Tibial nerve (tissue), 4 donors: ENCODE measurements around the gene NIPAL3. TPM values are rescaled to one million over a fixed set of nuclear protein-coding genes. Genes with fewer than 3 reads are reported as not detected.

Experiments
- DNase-seq, 2 donors: peaks; one replicate each; pipeline ENCODE4 v3.0.0-alpha.2; 2019; ENCODE audit warnings: low spot score in 2 of 2
- H3K27ac ChIP-seq, 4 donors: fragments of 200-600 bp; sonication (generic) in 3 of 4; one replicate each; pipeline ENCODE4 v1.5.1; 2017 to 2019; ENCODE audit warnings: mild to moderate bottlenecking in 1 of 4
- H3K27me3 ChIP-seq, 2 donors: fragments of 200-600 bp; sonication (generic) in 1 of 2; one replicate each; pipeline versions ENCODE4 v1.5.1 to v1.6.0; 2017 to 2019
- H3K36me3 ChIP-seq, 3 donors: fragments of 200-600 bp; sonication (generic); one replicate each; pipeline ENCODE4 v1.5.1; 2018 to 2019
- H3K4me1 ChIP-seq, 4 donors: fragments of 200-600 bp; sonication (generic) in 3 of 4; one replicate each; pipeline ENCODE4 v1.5.1; 2017 to 2019
- H3K4me3 ChIP-seq, 4 donors: fragments of 200-600 bp; sonication (generic) in 3 of 4; one replicate each; pipeline ENCODE4 v1.5.1; 2017 to 2019; ENCODE audit warnings: mild to moderate bottlenecking in 1 of 4, moderate library complexity in 1 of 4
- H3K9me3 ChIP-seq, 4 donors: fragments of 200-600 bp; sonication (generic) in 3 of 4; one replicate each; pipeline ENCODE4 v1.5.1; 2017 to 2019
- CTCF ChIP-seq, 5 experiments: fragments of 200-600 bp in 3 of 5; fragments of 450-650 bp in 2 of 5; sonication (generic) in 3 of 5; IDR thresholded peaks; one replicate each; pipeline ENCODE4 v1.5.1; 2016 to 2019; ENCODE audit warnings: antibody characterized with exemption in 5 of 5, mild to moderate bottlenecking in 3 of 5, moderate library complexity in 2 of 5
- EP300 ChIP-seq, 2 donors: sonication (generic); formaldehyde crosslinking; IDR thresholded peaks; one replicate each; pipeline ENCODE4 v1.6.1; 2017; ENCODE audit warnings: antibody characterized with exemption in 2 of 2, mild to moderate bottlenecking in 1 of 2
- POLR2A ChIP-seq, 2 donors: fragments of 450-650 bp; IDR thresholded peaks; one replicate each; pipeline ENCODE4 v1.6.1; 2017; ENCODE audit warnings: antibody characterized with exemption in 2 of 2, mild to moderate bottlenecking in 2 of 2, moderate library complexity in 2 of 2
- WGBS, 2 donors: methylation state at CpG; one replicate each; pipeline ENCODE4 v1.1.5; 2018; 5-methylcytosine and 5-hydroxymethylcytosine counted together
- total RNA-seq, 4 donors: library from RNA; depleted of rRNA; stranded (reverse); fragments of >200 nt; gene quantifications; one replicate each; pipeline ENCODE4 v1.1.0, GENCODE V29; 2016

Gene NIPAL3
- total RNA-seq, 4 donors from 2014 or later = 16.5 to 41.1 (median 30.1) TPM

GRCh38 chr1:24502709-24503058 is 87.1 kb downstream of the NIPAL3 start, which contains the start of gene RCAN3:
TSS of gene RCAN3 (plus strand) at chr1:24502836. CDS start at chr1:24514373, 11,537 bp downstream.
- H3K4me1 ChIP-seq = peaks cover 0 to 33% (median 6%) of the 10 kb centered on the region in 4 donors
- H3K27ac ChIP-seq = peak within 1 kb of the TSS; percentile 64 to 95 (median 83)
- WGBS, 2 donors = 0% methylated on average over 16 of the region's 53 CpGs; no CpG with 5 or more reads in 1 of the 2 donors
- peak within 1 kb of the TSS; percentile 62 to 78 (median 70) for H3K4me3 ChIP-seq
- no peaks in the 10 kb centered on the region for H3K27me3 ChIP-seq
- no peaks in the 10 kb centered on the region for H3K36me3 ChIP-seq
- no peaks in the 10 kb centered on the region for H3K9me3 ChIP-seq
- TF ChIP-seq POLR2A (IDR thresholded peaks at IDR 0.05) (no peak), EP300 (IDR thresholded peaks at IDR 0.05) (no peak), CTCF (IDR thresholded peaks at IDR 0.05) (no peak)
- DNase-seq = peak; percentile 42 to 53

- TF ChIP-seq POLR2A (IDR thresholded peaks at IDR 0.05) (no peak), EP300 (IDR thresholded peaks at IDR 0.05) (no peak), CTCF (IDR thresholded peaks at IDR 0.05) (no peak)
- H3K27ac ChIP-seq = peak overlapping the region in 2 of 4 donors; percentile 90 to 95
- no peak for DNase-seq
- WGBS, 2 donors = 4 to 6% methylated on average over 42 to 50 of the region's 53 CpGs
- peaks cover 0 to 33% (median 6%) of the 10 kb centered on the region in 4 donors for H3K4me1 ChIP-seq
- no peaks in the 10 kb centered on the region for H3K9me3 ChIP-seq
- H3K27me3 ChIP-seq = no peaks in the 10 kb centered on the region
- no peaks in the 10 kb centered on the region for H3K36me3 ChIP-seq
- H3K4me3 ChIP-seq = peak overlapping the region; percentile 49 to 78 (median 68)
These were observed 87.6 kb downstream of the NIPAL3 start for GRCh38 chr1:24503059-24503751.

- H3K27ac ChIP-seq = peak overlapping the region in 3 of 4 donors; percentile 6 to 95 (median 90)
- no peaks in the 10 kb centered on the region for H3K9me3 ChIP-seq
- no peak for DNase-seq
- H3K27me3 ChIP-seq = no peaks in the 10 kb centered on the region
- TF ChIP-seq POLR2A (IDR thresholded peaks at IDR 0.05) = no peak
- no peak for TF ChIP-seq EP300 (IDR thresholded peaks at IDR 0.05)
- TF ChIP-seq CTCF (IDR thresholded peaks at IDR 0.05) = no peak
- 64 to 80% methylated on average over 7 of the region's 7 CpGs for WGBS, 2 donors
- no peaks in the 10 kb centered on the region for H3K36me3 ChIP-seq
- peak overlapping the region in 3 of 4 donors; percentile 49 to 78 (median 74) for H3K4me3 ChIP-seq
- peaks cover 0 to 33% (median 6%) of the 10 kb centered on the region in 4 donors for H3K4me1 ChIP-seq
These were observed 88.4 kb downstream of the NIPAL3 start for GRCh38 chr1:24503870-24504523.

- whole genome bisulfite sequencing, 2 donors = 91 to 95% methylated on average over 4 of the region's 4 CpGs
- Histone ChIP-seq H3K4me1 (peaks cover 0 to 33% (median 6%) of the 10 kb centered on the region in 4 donors), H3K27ac (peak overlapping the region in 1 of 4 donors; percentile 6), H3K9me3 (no peaks in the 10 kb centered on the region), H3K36me3 (no peaks in the 10 kb centered on the region), H3K4me3 (no peak overlapping the region), H3K27me3 (no peaks in the 10 kb centered on the region)
- TF ChIP-seq EP300 (IDR thresholded peaks at IDR 0.05) (no peak), POLR2A (IDR thresholded peaks at IDR 0.05) (no peak), CTCF (IDR thresholded peaks at IDR 0.05) (no peak)
- DNase-seq = no peak
These were observed 89.0 kb downstream of the NIPAL3 start for GRCh38 chr1:24504560-24504959.

- DNase-seq = no peak
- no peaks in the 10 kb centered on the region for H3K9me3 ChIP-seq
- no peaks in the 10 kb centered on the region for H3K27me3 ChIP-seq
- peaks cover 0 to 33% (median 6%) of the 10 kb centered on the region in 4 donors for H3K4me1 ChIP-seq
- TF ChIP-seq EP300 (IDR thresholded peaks at IDR 0.05) (no peak), CTCF (IDR thresholded peaks at IDR 0.05) (no peak), POLR2A (IDR thresholded peaks at IDR 0.05) (no peak)
- 58 to 69% methylated on average over 4 of the region's 4 CpGs for WGBS, 2 donors
- no peak overlapping the region for H3K4me3 ChIP-seq
- H3K36me3 ChIP-seq = no peaks in the 10 kb centered on the region
- peak overlapping the region in 1 of 4 donors; percentile 21 for H3K27ac ChIP-seq
These were observed 90.2 kb downstream of the NIPAL3 start for GRCh38 chr1:24505816-24506215.
